Measurements from ENCODE around the gene CCNC.

CCNC gene

DNA sequence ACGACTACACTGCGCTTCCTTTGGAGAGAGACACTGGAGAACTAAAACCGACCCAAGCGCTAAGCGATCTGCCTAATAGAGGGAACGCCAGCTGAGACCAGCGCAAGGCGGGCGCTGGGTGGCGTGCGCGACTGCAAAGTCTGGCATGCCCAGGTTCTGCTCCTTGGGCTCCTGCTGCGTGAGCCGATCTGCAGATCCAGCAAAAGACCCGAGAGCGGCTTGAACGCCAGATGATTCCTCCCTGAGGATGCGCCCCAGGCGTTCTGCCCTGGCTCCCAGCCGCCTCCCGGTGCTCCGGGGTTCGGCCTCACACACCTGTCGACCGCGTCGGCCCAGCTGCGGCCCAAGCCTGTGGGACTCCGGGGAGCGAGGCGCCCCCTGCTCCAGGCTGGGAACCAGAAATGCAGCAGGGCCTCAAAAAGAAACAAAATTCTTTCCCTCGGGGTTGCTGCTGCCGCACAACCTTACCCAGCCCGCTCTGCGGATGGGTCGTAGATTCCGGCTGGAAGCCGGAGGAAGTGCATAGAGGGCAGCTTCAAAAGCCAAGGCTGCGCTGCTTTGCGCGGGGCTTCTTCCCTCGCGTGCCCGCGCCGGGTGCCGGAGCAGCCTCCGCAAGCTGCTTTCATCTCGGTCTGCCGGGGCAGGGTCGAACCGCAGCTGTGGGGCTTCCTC, 20.3 kb upstream of the CCNC start:
- DNase-seq (ENCODE audit: insufficient read length, low spot score): peak; percentile 40
- TF ChIP-seq POLR2AphosphoS5 (IDR thresholded peaks at IDR 0.05; ENCODE audit: low read depth, low read length): no peak
- no peak for TF ChIP-seq POU2F2 (IDR thresholded peaks at IDR 0.05; ENCODE audit: low read depth, low read length)
- peak; percentile 88 for FAIRE-seq

DNA sequence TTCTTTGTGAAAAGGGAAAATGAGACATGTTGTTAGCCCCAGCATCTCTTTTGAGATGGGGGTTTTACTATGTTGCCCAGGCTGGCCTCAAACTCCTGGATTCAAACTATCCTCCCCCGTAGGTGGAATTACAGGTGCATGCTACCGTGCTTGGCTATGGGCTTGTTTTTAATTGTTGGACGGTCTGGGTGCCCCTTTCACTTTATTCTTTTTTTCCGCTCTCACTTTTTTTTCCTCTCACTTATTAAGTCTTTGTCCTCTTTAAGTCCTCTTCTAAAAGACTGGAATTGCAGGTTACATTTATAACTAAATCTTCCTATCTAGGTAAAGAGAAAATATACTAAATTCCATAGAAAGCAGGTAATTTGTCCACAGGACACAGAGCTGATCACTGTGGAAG, 19.3 kb upstream of the CCNC start:
- TF ChIP-seq POLR2AphosphoS5 (IDR thresholded peaks at IDR 0.05; ENCODE audit: low read depth, low read length) (no peak), PAX5 (IDR thresholded peaks at IDR 0.05; ENCODE audit: insufficient read depth, low read length, severe bottlenecking) (no peak), TAF1 (IDR thresholded peaks at IDR 0.05; ENCODE audit: low read depth, low read length) (no peak), POU2F2 (IDR thresholded peaks at IDR 0.05; ENCODE audit: low read depth, low read length) (no peak), SPI1 (IDR thresholded peaks at IDR 0.05; ENCODE audit: low read depth, low read length) (no peak), POLR2A (IDR thresholded peaks at IDR 0.05; ENCODE audit: low read depth, low read length) (no peak)
- FAIRE-seq: no peak
- no peak for DNase-seq (ENCODE audit: insufficient read length, low spot score)

DNA sequence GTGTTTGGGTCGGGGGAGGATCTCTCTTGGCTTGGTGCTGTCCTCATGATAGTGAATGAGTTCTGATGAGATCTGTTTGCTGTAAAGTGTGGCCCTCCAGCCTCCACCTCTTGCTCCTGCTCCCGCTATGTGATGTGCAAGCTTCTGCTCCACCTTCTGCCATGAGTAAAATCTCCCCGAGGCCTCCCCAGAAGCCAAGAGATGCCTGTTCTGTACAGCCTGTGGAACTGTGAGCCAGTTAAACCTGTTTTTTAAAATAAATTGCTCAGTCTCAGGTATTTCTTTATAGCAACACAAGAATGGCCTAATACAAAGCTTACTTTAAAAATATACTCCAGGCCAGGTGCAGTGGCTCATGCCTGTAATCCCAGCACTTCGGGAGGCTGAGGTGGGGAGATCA, 11.3 kb upstream of the CCNC start:
- TF ChIP-seq PAX5 (IDR thresholded peaks at IDR 0.05; ENCODE audit: insufficient read depth, low read length, severe bottlenecking) (no peak), SPI1 (IDR thresholded peaks at IDR 0.05; ENCODE audit: low read depth, low read length) (no peak), POLR2AphosphoS5 (IDR thresholded peaks at IDR 0.05; ENCODE audit: low read depth, low read length) (no peak), POLR2A (IDR thresholded peaks at IDR 0.05; ENCODE audit: low read depth, low read length) (no peak), TAF1 (IDR thresholded peaks at IDR 0.05; ENCODE audit: low read depth, low read length) (no peak), POU2F2 (IDR thresholded peaks at IDR 0.05; ENCODE audit: low read depth, low read length) (no peak)
- DNase-seq (ENCODE audit: insufficient read length, low spot score) (no peak), FAIRE-seq (no peak)

DNA sequence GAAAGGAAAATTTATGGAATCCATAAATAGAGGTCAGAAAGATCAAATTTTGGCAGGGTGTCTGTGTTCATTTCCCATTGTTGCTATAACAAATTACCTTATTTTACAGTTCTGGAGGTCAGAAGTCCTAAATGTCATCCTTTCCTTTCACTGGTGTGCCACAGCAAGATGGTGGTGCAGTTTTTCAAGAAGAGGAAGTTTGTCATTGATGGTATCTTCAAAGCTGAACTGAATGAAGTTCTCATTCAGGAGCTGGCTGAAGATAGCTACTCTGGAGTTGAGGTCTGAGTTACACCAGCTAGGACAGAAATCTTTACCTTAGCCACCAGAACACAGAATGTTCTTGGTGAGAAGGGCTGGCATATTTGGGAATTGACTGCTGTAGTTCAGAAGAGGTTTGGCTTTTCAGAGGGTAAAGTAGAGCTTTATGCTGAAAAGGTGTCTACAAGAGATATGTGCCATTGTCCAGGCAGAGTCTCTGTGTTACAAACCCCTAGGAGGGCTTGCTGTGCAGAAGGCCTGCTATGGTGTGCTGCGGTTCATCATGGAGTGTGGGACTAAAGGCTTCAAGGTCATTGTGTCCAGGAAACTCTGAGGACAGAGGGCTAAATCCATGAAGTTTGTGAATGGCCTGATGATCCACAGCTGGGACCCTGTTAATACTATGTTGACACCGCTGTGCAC, 7.2 kb upstream of the CCNC start:
- FAIRE-seq (no peak), DNase-seq (ENCODE audit: insufficient read length, low spot score) (no peak)
- TF ChIP-seq POU2F2 (IDR thresholded peaks at IDR 0.05; ENCODE audit: low read depth, low read length) (no peak), TAF1 (IDR thresholded peaks at IDR 0.05; ENCODE audit: low read depth, low read length) (no peak), POLR2A (IDR thresholded peaks at IDR 0.05; ENCODE audit: low read depth, low read length) (no peak), SPI1 (IDR thresholded peaks at IDR 0.05; ENCODE audit: low read depth, low read length) (no peak), POLR2AphosphoS5 (IDR thresholded peaks at IDR 0.05; ENCODE audit: low read depth, low read length) (no peak), PAX5 (IDR thresholded peaks at IDR 0.05; ENCODE audit: insufficient read depth, low read length, severe bottlenecking) (no peak)

DNA sequence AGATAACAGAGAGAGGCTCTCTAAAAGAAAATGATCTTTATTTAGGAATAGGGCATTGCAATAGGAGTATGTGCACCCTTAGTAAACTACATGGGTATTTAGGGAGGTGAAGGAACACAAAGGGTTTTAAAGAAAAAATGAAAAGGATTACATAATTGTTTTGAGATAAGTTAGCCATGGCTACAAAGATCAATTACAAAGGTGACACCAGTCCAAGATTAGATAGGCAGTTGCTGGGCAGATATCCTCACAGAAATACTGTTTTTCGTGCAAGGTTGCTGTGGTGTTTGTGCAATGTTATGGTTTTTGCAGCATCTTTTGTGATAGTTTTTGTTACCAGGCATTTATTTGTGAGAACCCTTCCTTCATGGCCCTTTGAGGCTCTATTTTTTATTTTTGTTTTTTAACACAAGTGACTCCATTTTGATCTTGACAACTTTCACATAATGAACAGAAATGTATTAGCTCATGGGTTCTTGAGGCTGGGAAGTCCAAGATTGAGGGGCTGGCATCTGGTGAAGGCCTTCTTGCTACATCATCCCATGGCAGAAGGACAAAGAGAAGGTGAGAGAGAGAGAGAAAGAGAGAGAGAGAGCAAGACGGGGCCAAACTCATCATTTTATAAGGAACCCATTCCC, 5.6 kb upstream of the CCNC start:
- DNase-seq (ENCODE audit: insufficient read length, low spot score): no peak
- FAIRE-seq: no peak

DNA sequence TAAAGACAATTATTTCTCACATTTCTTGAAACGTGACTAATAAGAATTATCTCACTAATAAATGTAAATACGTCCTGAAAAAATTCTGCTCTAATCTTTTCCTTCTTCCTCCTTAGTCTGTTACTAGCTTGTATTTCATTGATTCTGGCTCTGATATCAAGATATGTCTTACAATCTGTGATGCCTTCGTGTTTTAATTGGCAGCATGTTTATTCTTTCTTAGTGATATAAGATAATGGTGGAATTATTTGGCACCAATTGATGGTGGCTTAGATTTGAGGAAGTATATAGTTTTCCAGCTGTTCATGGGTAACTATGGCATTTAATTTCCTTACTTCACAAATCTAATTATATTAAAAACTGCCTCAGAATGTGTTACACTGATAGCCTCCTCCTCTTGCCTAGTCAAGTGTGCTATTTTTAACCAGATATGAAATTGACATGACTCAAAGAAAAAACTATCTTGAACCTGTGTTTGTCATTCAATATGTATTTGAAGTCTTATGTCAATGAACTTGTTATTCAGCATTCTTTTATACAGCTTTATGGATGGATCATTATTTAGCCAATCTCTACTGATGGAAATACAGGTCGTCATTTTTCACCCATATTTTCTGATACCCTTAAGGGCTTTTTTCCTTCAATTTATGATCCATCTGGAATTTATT, 5.3 kb downstream of the CCNC start:
- TF ChIP-seq SPI1 (IDR thresholded peaks at IDR 0.05; ENCODE audit: low read depth, low read length): no peak
- DNase-seq (ENCODE audit: insufficient read length, low spot score): no peak
- peak; percentile 5 for FAIRE-seq

More for the DNA sequence above, 5.6 kb upstream of the CCNC start:
- TF ChIP-seq PAX5 (IDR thresholded peaks at IDR 0.05; ENCODE audit: insufficient read depth, low read length, severe bottlenecking) (no peak), POLR2AphosphoS5 (IDR thresholded peaks at IDR 0.05; ENCODE audit: low read depth, low read length) (no peak), POLR2A (IDR thresholded peaks at IDR 0.05; ENCODE audit: low read depth, low read length) (no peak), SPI1 (IDR thresholded peaks at IDR 0.05; ENCODE audit: low read depth, low read length) (no peak), TAF1 (IDR thresholded peaks at IDR 0.05; ENCODE audit: low read depth, low read length) (no peak), POU2F2 (IDR thresholded peaks at IDR 0.05; ENCODE audit: low read depth, low read length) (no peak)

DNA sequence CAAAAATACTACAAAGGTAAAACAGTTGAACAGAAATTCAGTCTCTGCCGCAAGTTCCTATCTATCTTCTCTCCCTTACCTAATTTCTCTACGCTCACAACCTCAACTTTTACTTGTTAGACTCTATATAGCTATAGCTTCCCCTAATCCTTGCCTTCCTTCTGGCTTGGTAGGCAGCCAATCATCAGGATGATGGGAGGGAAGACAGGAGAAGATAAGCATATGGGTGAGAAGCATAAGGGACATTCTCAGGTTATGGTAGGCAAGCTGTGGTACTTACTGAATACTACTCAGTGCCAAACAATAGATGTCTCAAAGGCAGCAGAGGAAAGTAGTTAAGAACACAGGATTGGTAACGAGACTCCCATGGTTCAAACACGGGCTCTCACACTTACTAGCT, 7.8 kb downstream of the CCNC start:
- FAIRE-seq (no peak), DNase-seq (ENCODE audit: insufficient read length, low spot score) (no peak)
- TF ChIP-seq SPI1 (IDR thresholded peaks at IDR 0.05; ENCODE audit: low read depth, low read length) (no peak), PAX5 (IDR thresholded peaks at IDR 0.05; ENCODE audit: insufficient read depth, low read length, severe bottlenecking) (no peak), POLR2A (IDR thresholded peaks at IDR 0.05; ENCODE audit: low read depth, low read length) (no peak), TAF1 (IDR thresholded peaks at IDR 0.05; ENCODE audit: low read depth, low read length) (no peak), POU2F2 (IDR thresholded peaks at IDR 0.05; ENCODE audit: low read depth, low read length) (no peak), POLR2AphosphoS5 (IDR thresholded peaks at IDR 0.05; ENCODE audit: low read depth, low read length) (no peak)

DNA sequence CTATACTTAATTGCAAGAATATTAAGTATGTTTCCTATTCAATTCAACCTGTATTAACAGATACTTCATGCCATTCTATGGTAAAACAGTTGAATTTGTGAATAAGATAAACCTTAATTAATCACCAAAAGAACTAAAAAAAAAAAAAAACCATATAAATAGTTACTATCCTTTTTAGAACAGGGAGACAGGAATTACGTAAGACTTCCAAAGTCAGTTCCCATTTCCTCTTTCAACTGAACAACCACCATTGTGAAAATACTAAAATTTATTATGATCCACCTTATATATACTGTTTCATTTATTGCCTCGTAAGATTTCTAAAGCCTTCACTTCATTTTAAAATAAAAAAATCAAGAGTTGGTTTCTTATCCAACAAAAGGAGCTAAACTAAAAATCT, 9.4 kb downstream of the CCNC start:
- FAIRE-seq: no peak
- TF ChIP-seq PAX5 (IDR thresholded peaks at IDR 0.05; ENCODE audit: insufficient read depth, low read length, severe bottlenecking): no peak
- no peak for TF ChIP-seq POLR2A (IDR thresholded peaks at IDR 0.05; ENCODE audit: low read depth, low read length)
- no peak for TF ChIP-seq TAF1 (IDR thresholded peaks at IDR 0.05; ENCODE audit: low read depth, low read length)
- no peak for TF ChIP-seq SPI1 (IDR thresholded peaks at IDR 0.05; ENCODE audit: low read depth, low read length)
- no peak for TF ChIP-seq POU2F2 (IDR thresholded peaks at IDR 0.05; ENCODE audit: low read depth, low read length)
- no peak for TF ChIP-seq POLR2AphosphoS5 (IDR thresholded peaks at IDR 0.05; ENCODE audit: low read depth, low read length)
- DNase-seq (ENCODE audit: insufficient read length, low spot score): no peak

DNA sequence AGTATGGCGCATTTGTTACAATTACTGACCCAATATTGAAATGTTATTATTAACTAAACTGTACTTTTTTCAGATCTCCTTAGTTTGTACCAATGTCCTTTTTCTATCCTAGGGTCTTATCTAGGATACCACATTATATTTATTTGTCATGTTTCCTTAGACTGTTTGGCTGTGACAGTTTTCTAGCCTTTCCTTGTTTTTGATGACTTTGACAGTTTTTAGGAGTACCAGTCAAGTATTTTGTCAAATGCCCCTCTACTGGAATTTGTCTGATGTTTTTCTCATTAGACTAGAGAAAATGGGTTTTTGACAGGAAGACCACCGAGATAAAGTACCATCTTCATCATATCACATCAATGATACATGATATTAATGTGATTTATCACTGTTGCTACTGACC, 14.6 kb downstream of the CCNC start:
- TF ChIP-seq POLR2A (IDR thresholded peaks at IDR 0.05; ENCODE audit: low read depth, low read length): no peak
- no peak for TF ChIP-seq POLR2AphosphoS5 (IDR thresholded peaks at IDR 0.05; ENCODE audit: low read depth, low read length)
- no peak for TF ChIP-seq PAX5 (IDR thresholded peaks at IDR 0.05; ENCODE audit: insufficient read depth, low read length, severe bottlenecking)
- no peak for TF ChIP-seq SPI1 (IDR thresholded peaks at IDR 0.05; ENCODE audit: low read depth, low read length)
- no peak for TF ChIP-seq POU2F2 (IDR thresholded peaks at IDR 0.05; ENCODE audit: low read depth, low read length)
- no peak for TF ChIP-seq TAF1 (IDR thresholded peaks at IDR 0.05; ENCODE audit: low read depth, low read length)
- FAIRE-seq (peak; percentile 59), DNase-seq (ENCODE audit: insufficient read length, low spot score) (no peak)
